ENCODE data around the gene CD200. TPM values are rescaled to one million over a fixed set of nuclear protein-coding genes. Genes with fewer than 3 reads are reported as not detected.

The CD200 gene
- total and polyA plus RNA-seq, 2 of the 4 experiments (the other 2 are of a cell fraction), result 1.1 to 1.7 TPM

- peak; percentile 69 for DNase-seq
- Histone ChIP-seq H3K9me3 (ENCODE audit: control insufficient read depth, insufficient read depth, low read length) (peaks cover 2% of the 10 kb centered on the region; the same call in 1 of the 2 replicates), H3K79me1 (ENCODE audit: low read depth in 1 of 2, low read length in 2 of 2) (no peaks in the 10 kb centered on the region), H2BK20ac (ENCODE audit: low read depth, low read length) (peak overlapping the region; percentile 95), H3K4me3 (ENCODE audit: insufficient read depth, low read depth, low read length) (no peak overlapping the region), H2BK5ac (ENCODE audit: low read depth, low read length, poor library complexity, severe bottlenecking) (peak overlapping the region; percentile 97), H4K8ac (ENCODE audit: low read depth in 2 of 2, low read length in 2 of 2) (peak overlapping the region; percentile 26 to 73), H3K4me1 (ENCODE audit: control insufficient read depth, insufficient read depth, low read length) (peaks cover 15% of the 10 kb centered on the region), H3K14ac (replicated peaks; ENCODE audit: low read depth, low read length) (peak overlapping the region; percentile 92), H3K9me1 (ENCODE audit: insufficient read depth, low read length) (peaks cover 7% of the 10 kb centered on the region), H4K91ac (ENCODE audit: insufficient read depth, low read depth, low read length) (peak overlapping the region; percentile 77), H3K18ac (ENCODE audit: low read depth, low read length) (peak overlapping the region; percentile 99), H3K4me2 (ENCODE audit: low read depth, low read length) (peak overlapping the region; percentile 46; the same call in 1 of the 2 replicates), H3K56ac (ENCODE audit: extremely low read depth, insufficient read depth, low read length) (peak overlapping the region; percentile 31; the same call in 1 of the 2 replicates), H4K5ac (ENCODE audit: low read depth, low read length) (peak overlapping the region; percentile 99), H2BK120ac (ENCODE audit: low read depth, low read length) (peak overlapping the region; percentile 94), H3K27me3 (ENCODE audit: control insufficient read depth, insufficient read depth, low read length) (no peaks in the 10 kb centered on the region), H2AFZ (replicated peaks; ENCODE audit: low read length, poor library complexity) (no peak overlapping the region), H4K20me1 (ENCODE audit: insufficient read depth, low read length) (no peaks in the 10 kb centered on the region), H3K9ac (ENCODE audit: low read depth, low read length) (peak overlapping the region; percentile 7; the same call in 1 of the 2 replicates), H3K23ac (ENCODE audit: low read depth, low read length) (peak overlapping the region; percentile 81), H2AK9ac (replicated peaks; ENCODE audit: low read depth, low read length, poor library complexity) (no peak overlapping the region), H3K36me3 (ENCODE audit: control insufficient read depth, insufficient read depth, low read length) (no peaks in the 10 kb centered on the region), H2AK5ac (ENCODE audit: low read depth, low read length) (peak overlapping the region; percentile 41; the same call in 1 of the 2 replicates), H3K27ac (ENCODE audit: insufficient read depth, low read length) (peak overlapping the region; percentile 99; the same call in 1 of the 2 replicates), H2BK15ac (ENCODE audit: low read depth, low read length) (peak overlapping the region; percentile 31; the same call in 2 of the 3 replicates), H3K4ac (ENCODE audit: low read depth, low read length) (peak overlapping the region; percentile 91)
- in situ Hi-C loops (cut with MboI; ENCODE audit: low sequenced_read_pairs), result no loop called here
- dilution Hi-C loops (cut with HindIII; ENCODE audit: low sequenced_read_pairs, unreplicated experiment), result no loop called here
- POLR2A ChIA-PET (ENCODE audit: unreplicated experiment), result no interaction called here
- intact Hi-C loops (cut with micrococcal nuclease), result no loop called here
- WGBS, 2 experiments (ENCODE audit: extremely low coverage in 2 of 2, insufficient read length in 1 of 2), result no CpG with 5 or more reads among the region's 5 CpGs
- CTCF ChIA-PET, result interaction anchor here (0.6 to 1.0 kb wide), 5 partner anchors 9 to 120 kb away, joined by 3 to 4 read pairs (median 4); no protein-coding TSS in a partner anchor
- ATAC-seq (ENCODE audit: low read depth), result peak; percentile 8; the same call in 1 of the 2 replicates
- BruUV-seq (replicated peaks), result no TSS peak
- TF ChIP-seq CEBPB (IDR thresholded peaks at IDR 0.05; ENCODE audit: low read depth, low read length) (no peak), MXI1 (IDR thresholded peaks at IDR 0.05; ENCODE audit: borderline replicate concordance, low read depth, low read length) (no peak), CTCF (conservative IDR thresholded peaks at IDR 0.05; ENCODE audit: low read depth, low read length) (no peak), FOS (IDR thresholded peaks at IDR 0.05; ENCODE audit: low read depth, low read length) (no peak), CHD1 (IDR thresholded peaks at IDR 0.05; ENCODE audit: low read depth, low read length) (no peak), POLR2A (IDR thresholded peaks at IDR 0.05; ENCODE audit: low read depth, low read length) (no peak), RCOR1 (IDR thresholded peaks at IDR 0.05; ENCODE audit: insufficient replicate concordance, low read length) (no peak), NFE2L2 (IDR thresholded peaks at IDR 0.05; ENCODE audit: low read depth, low read length) (no peak), RFX5 (IDR thresholded peaks at IDR 0.05; ENCODE audit: low read depth, low read length) (no peak), BHLHE40 (IDR thresholded peaks at IDR 0.05; ENCODE audit: low read depth, low read length) (no peak), MAFK (IDR thresholded peaks at IDR 0.05; ENCODE audit: low read depth, low read length) (no peak), MAZ (IDR thresholded peaks at IDR 0.05; ENCODE audit: borderline replicate concordance, low read depth, low read length) (no peak), RAD21 (IDR thresholded peaks at IDR 0.05; ENCODE audit: low read length) (no peak)
- TF ChIP-seq, protein P1, sequence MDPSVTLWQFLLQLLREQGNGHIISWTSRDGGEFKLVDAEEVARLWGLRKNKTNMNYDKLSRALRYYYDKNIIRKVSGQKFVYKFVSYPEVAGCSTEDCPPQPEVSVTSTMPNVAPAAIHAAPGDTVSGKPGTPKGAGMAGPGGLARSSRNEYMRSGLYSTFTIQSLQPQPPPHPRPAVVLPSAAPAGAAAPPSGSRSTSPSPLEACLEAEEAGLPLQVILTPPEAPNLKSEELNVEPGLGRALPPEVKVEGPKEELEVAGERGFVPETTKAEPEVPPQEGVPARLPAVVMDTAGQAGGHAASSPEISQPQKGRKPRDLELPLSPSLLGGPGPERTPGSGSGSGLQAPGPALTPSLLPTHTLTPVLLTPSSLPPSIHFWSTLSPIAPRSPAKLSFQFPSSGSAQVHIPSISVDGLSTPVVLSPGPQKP (IDR thresholded peaks at IDR 0.05; ENCODE audit: borderline replicate concordance, low read depth, low read length), result no peak
- TF ChIP-seq, protein P2, sequence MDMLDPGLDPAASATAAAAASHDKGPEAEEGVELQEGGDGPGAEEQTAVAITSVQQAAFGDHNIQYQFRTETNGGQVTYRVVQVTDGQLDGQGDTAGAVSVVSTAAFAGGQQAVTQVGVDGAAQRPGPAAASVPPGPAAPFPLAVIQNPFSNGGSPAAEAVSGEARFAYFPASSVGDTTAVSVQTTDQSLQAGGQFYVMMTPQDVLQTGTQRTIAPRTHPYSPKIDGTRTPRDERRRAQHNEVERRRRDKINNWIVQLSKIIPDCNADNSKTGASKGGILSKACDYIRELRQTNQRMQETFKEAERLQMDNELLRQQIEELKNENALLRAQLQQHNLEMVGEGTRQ (IDR thresholded peaks at IDR 0.05; ENCODE audit: low read depth, low read length), result no peak
Measured at GRCh38 chr3:112395181-112395895, 62.4 kb downstream of the CD200 start.

All from IMR-90 (cell line).